ENCODE results near the gene PDE4D.

DNA sequence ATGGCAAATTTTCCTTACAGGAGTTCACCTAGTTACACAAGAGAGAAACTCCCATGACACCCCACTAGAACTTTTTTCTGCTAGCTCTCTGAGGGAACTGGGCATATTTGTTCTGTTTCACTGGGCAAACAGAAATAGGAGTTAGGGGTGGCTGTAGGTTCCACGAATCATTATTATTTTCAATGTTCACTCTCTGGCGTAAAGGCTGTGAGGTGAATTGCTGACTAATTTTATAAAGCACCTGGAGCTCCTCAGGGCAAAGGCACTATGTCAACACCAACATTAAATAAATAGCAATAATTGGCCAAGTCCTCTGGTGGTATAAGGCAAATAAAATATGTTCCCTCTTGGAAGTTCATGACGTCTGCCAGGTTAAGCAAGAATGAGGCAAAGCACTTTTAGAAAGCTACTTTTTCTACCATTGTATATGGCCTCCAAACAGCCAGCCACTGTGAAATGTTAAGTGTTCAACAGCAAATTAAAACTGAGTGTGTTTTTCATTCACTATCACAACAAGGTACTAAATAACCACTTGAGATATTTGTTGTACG, 344.6 kb downstream of the PDE4D start:
- no peak for TF ChIP-seq TAF1 (IDR thresholded peaks at IDR 0.05; ENCODE audit: borderline replicate concordance, low read depth, low read length)
- TF ChIP-seq POLR2AphosphoS5 (IDR thresholded peaks at IDR 0.05; ENCODE audit: low read depth, low read length), result no peak
- no peak for TF ChIP-seq POLR2A (IDR thresholded peaks at IDR 0.05; ENCODE audit: low read depth, low read length)
